GM18517 (cell line): Measurements from ENCODE around the gene SCN1B.
A peak's percentile ranks its signal among the peaks of the same experiment; 100 is the strongest.

Experiments
- ATAC-seq: cut with Tn5 transposase; IDR thresholded peaks from one replicate; pipeline ENCODE4 v1.9.1; 2021; ENCODE audit warnings: mild to moderate bottlenecking, moderate library complexity; ENCODE audit not compliant: unreplicated experiment

Gene SCN1B

DNA sequence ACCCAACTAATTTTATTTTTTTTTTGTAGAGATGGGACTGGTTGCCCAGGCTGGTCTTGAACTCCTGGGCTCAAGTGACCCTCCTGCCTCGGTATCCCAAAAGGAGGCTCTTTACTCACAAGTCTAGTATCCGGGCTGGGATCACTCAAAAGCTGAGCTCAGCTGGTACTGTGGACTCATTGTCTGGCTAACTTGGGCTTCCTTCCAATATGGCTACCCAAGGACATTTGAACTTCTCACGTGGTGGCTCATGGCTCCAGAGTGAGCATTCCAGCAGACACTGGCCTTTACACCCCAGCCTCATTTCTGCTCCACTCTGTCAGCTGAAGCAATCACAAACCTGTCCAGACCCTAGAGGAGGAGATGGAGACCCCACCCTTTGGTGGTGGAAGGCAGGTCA lies 40.2 kb downstream of the SCN1B start:
- ATAC-seq, result no peak

DNA sequence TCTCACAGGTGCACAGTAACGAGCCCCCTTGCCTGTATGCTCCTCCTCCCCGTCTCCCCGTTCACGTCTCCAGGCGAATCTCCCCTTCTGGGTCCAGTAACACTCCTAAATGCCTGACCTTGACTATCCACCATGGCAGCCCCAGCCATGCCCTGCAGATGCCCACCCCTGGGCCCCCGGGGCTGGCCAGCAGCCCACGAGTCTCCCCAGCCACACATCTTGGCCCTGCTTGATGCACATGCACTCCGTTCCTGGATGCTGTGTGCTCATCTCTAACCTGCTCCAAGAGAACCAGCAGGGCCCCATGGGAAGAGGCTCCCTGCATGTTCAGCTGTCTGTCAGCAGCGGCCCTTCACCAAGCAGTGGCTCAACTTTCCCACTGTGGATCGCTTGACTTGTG lies 43.2 kb downstream of the SCN1B start:
- no peak for ATAC-seq

DNA sequence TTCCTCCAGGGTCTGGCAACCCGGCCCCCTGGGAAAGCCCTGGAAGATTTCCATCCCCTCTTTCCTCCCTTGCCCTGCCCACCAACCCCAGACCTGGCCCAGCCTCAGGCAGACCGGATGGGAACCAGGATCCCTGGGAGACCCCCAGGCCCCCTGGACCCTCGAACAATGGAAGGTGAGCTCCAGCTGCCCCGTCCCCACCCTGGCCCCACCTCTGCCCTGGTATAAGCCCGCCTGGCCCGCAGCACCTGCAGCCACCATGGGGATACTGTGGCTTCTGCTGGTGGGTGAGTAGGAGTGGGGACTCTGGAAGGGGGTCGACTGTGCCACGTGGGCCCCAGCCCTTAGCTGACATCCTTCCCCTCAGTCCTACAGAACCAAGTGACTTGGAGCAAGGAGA lies 43.7 kb downstream of the SCN1B start:
- no peak for ATAC-seq

DNA sequence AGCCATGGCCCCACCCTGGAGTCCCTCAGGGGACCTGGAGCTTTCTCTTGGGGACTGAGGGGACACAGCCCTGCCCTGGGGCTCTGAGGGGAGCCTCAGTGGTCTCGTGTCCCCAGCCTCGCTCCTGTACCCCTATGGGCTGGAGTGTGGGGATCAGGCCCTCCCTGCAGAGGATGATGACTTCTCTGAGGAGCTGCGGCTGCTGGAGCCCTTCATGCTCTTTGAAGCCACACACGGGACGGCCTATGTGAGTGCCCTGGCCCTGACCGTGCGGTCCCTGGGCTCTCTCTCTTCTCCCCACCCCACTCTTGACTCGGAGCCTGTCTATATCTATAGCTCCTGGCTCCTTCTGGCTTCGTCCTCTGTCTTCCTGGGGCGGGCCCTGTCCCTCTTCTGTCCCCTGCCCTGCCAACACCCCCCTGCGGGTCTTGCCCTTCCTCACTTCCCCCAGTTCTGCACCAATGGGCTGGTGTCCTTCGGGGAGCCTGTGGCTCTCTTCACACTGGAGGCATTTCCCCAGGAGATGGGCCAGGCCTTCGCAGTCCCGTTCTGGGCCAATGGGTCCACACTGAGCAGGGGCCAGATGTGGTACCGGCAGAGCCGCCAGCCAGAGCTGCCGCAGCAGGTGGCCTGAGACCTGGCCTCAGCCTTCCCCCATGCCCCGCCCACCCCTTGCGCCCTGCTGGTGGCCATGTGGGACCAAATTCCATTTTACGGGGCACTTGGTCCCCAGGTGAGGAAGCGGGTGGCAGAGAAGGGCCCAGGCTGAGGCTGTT lies 44.3 kb downstream of the SCN1B start:
- no peak for ATAC-seq

DNA sequence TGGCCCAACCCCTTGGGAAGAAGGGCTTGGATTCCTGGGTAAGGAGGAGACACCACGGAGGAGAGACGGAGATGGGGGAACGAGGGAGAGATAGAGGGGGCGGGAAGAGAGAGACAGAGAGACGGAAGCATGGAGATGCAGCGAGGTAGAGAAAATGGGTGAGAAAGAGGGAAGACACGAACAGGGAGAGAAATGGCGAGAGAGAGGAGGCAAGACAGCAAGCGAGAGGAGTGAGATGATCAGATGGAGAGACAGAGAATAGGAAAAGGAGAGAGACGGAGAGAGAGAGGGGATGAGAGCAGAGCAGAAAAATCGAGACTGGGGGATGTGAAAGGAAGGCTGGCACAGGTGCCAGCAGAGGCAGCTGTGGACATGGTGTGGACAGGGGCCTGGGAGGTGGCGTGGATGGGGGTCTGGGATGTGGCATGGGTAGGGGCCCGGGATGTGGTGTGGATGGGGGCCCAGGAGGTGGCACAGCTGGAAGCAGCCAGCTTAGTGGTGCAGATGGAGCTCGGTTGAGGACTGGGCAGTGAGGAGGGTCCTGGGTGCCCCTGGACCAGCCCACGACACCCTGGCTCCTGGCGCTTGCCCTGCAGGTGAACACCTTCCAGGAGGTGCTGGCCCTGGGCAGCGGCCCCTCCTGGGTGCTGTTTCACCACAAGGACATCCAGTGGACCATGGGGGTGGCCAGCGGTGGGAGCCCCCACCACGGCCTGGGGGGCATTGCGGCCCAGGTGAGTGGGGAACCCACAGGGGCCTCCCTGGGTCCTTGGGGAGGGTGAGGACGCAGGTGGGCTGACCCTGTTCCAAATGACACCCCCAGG lies 45.1 kb downstream of the SCN1B start:
- ATAC-seq, result no peak

DNA sequence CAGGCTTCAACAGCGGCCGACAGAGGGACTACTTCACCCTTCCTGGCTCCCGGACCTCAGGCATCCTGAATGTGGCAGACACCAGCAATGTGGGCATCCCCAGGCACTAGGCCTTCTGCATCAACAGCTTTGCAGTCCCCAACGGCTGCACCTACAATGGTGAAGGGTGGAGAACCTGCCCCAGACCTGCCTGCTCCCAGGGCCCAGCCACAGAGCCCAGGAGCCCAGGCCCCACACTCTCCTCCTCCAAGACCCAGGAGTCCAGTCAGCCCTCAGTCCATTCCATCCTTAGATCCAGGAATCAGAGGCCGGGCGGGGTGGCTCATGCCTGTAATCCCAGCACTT lies 45.7 kb downstream of the SCN1B start:
- ATAC-seq, result no peak

DNA sequence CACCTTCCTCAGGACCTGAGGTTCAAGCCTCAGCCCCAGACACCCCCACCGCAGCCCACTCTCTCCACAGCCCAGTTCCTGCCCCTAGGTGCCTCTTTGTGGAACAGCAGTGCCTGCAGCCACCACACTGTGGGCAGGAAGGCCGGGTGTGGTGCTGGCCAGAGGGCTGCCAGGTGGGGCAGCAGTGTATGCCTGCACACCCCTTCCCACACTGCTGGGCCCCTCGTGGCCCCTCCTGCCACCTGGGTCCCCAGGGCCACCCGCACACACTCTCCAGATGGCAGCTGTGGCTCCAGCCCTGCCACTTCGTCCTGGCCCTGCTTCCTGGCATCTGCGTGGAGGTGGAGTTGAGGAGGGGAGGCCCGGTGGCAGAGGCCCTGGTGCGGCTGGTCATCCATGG lies 46.4 kb downstream of the SCN1B start:
- no peak for ATAC-seq

DNA sequence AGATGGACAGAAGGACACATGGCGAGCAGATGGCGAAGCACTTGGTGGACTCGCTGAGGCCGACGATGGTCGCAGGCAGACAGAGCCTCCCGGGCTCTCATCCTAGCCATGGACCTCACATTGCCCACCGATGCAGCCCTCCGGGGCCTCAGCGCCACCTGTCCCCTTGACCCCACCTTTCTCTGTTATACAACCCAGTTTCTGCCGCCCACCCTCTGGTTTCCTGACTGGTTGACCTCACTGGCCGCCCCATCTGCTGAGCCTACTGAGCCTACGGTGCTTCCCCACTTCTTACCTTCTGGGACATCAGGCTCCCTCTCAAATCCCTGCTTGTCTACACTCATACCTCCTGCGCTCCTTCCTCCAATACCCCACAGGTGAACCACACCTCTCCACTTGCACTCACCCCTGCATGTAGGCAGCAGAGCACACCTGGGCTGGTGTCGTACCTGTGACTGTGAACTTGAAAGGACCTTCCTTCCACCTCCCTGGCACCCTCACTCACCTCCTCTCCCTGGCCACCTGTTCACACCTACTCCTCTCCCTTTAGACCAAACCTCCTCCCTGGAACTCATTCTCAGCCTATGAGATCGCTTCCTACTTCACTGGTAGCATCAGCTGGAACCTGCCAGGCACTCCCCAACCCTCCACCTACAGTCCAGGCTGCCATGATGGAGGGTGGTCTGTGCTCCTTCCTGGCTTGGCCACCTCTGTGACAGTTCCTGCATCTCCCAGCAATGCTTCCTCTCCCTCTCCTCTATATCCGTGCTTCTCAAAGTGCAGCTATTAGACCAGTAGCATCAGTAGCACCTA lies 47.3 kb downstream of the SCN1B start:
- ATAC-seq, result no peak

DNA sequence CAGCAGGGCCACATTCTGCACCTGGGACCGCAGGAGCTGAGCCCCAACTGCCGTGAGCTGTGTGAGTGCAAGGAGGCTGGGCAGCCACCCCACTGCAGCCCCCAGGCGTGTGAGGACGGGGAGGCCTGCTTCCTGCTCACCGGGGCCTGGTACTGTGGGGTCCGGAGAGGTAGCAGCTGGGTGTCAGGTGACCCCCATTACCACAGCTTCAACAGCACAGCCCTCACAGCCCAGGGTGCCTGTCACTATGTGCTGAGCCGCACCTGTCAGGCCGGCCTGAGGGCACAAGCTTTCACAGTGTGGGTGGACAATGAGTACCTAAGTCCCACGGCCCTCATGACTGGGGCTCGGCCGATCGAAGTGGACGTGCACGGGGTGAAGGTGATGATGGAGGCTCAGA lies 49.6 kb downstream of the SCN1B start:
- no peak for ATAC-seq

DNA sequence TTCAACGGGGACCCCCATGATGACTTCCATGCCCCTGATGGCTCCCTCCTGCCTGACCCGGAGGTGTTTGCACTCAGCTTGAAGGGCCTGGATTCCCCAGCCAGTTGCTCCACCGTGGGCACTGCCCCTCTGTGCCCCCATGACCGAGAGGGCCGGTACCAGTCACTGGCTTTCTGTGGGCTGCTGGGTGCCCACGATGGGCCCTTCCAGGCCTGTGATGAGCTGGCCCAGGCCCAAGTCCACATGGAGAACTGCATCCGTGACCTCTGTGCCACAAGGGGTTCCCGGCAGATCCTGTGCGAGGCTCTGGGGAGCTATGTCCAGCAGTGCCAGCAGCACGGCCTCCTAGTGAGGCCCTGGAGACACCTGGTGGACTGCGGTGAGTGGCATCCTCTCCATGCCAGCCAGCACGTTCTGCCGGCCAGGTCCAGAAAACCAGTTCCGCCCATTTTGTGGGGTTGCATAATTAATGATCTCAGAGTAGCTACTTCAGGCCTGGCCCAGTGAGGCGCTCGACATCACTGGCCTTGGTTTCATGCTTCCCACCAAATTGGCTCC lies 50.4 kb downstream of the SCN1B start:
- no peak for ATAC-seq

DNA sequence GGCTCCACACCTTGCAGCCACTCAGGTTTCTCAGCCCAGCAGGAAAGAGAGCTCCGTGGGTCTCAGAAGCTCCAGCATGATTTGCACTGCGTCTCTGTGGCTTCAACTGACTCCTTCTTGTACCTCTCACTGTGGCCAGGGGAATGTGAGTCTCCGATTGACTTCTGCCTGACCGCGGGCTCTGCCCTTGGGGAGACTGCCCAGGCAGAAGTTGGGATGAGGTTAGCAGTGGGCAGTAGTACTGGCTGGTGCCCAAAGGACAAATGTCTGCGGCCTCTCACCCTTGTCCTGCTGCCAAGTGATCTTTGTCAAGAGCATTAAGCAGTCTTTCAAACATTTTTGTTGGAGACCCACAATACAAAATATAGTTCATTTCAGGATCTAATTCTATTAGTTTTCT lies 50.9 kb downstream of the SCN1B start:
- no peak for ATAC-seq

DNA sequence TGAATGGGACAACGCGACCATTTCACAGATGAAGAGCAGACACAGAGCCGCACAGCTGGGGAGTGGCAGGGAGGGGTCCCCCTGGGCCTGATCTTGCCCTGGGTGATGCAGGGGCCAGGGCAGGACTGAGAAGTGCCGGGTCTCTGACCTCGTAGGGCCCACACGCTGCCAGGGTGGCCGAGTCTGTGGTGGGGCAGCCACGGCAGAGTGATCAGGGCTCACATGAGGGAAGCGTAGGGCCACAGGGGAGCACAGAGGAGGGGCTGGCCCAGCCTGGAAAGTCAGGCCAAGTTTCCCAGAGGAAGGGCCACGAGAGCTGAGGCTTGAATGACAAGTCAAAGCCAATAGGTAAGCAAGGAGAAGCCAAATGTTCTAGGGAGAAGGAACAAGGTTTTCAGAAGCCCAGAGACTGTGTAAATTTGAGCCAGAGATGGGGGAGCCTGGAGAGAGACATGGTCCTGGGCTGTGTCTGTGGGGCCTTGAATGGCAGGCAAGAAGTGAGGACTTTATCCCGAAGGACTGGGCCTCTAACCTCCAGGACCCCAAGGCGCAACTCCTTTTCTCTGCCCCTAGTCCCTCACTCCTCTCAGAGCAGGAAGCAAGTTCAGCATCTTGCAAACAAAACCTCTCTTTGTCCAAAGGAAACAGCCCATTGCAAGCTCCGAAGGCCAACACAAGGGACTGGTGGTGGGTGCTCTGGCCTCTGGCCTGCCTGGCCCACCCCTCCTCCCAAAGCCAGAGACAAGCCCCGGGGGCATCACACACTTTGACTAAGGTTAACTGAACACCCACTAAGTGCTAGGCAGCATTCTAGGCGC lies 53.6 kb downstream of the SCN1B start:
- ATAC-seq, result no peak

DNA sequence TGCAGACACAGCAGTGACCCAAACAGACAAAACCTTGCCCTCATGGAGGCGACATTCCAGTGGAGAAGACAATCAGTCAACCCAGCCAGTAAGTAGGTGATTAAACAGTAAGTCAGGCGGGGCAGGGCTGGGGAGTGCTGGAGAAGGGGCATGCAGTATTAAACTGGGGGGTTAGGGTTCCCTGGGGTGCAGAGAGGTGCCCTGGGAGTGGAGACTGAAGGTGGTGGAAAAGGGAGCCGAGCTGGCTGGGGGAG lies 54.2 kb downstream of the SCN1B start:
- no peak for ATAC-seq

DNA sequence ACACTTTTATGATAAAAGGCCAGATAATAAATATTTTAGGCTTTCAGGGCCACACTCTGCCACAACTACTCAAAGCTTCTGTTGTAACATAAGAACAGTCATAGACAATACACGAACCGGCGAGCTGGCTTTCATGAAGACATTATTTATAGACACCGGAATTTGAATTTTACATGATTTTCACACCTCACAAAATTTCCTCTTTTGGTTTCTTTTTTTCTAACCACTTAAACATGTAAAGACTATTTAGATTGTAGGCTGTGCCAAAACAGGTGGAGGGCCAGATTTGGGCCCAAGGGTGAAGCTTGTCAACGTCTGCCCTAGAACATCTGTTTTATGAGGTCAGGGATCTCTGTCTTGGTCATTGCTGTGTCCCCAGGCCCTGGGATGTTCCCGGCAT lies 55.7 kb downstream of the SCN1B start:
- peak; percentile 61 for ATAC-seq

DNA sequence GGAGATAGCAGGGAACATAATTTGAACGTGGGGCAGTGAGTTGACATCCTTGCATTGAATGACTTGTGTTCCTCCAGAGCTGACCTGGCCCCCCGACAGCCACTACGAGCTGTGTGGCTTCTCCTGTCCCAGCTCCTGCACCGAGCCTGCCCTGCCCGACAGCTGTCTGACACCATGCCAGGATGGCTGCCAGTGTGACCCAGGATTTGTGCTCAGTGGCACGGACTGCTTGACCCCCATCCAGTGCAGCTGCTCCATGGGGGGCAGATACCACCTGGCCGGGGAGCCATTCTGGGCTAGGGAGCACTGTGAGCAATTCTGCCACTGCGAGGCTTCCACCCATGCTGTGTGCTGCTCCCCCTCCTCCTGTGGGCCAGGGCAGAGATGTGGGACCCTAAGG lies 56.2 kb downstream of the SCN1B start:
- ATAC-seq, result no peak

DNA sequence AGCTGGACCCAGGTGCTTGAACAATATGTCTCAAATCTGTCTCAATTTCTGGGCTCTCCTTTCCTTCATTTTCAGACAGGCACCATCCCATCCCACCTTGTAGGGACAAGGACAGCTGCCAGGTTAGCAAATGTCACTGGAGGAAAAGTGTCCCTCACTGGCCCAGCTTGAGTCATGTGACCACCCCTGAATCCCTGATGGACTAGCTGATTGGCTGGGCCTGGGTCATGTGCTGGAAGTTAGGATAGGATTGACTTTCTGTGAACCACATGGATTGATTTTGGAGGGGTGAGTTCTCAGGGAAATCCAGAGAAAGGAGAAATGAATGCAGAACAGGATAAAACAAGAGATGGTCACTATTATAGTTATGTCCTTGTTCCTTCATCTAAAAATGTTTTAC lies 57.1 kb downstream of the SCN1B start:
- no peak for ATAC-seq

DNA sequence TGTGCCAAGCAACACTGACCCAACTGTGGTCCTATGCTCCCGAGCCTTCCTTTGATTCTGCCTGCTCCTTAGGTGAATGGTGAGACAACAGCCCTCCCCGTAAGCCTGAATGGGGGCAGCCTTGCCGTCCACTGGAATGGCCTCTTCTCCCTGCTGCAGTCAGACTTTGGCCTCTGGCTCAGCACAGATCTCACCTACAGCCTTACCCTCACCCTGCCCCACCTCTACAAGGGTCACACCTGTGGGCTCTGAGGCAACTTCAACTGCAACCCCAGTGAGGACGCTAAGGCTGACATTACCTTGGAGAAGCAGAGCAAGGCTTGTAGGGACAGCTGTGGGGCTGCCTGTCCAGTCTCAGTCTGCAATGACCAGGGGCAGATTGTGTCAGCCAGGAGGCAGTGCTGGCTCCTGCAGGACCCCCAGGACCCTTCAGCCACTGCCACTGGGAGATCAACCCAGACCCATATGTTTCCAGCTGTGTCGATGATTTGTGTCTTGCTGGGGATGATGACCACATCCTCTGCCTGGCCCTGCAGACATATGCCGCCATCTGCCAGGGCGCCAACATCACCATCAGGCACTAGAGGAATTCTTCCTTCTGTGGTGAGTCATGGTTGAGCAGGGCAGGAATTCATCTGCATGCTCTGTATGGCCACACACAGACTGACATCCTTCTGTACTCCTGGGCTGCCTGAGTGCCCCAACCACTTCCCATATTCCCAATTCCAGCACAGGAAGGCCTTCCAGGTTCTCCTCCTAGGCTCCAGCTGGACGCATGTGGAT lies 58.1 kb downstream of the SCN1B start:
- no peak for ATAC-seq

DNA sequence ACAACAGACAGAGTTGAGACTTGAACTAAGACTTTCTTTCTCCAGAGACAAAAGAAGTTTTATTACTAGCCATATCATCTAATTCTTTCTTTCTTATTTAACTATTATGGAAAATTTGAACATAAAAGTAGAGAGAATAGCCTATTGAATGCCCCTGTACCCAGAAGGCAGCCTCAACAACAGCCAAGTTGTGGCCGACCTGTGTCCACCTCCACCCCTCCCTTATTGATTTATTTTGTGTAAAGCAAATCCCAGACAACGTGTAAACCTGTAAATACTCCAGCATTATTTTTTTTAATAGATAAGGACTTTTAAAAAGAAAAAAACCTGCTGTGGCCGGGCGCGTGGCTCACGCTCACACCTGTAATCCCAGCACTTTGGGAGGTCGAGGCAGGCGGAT lies 59.3 kb downstream of the SCN1B start:
- ATAC-seq, result no peak
